Activated T-cell treated with anti-CD3 and anti-CD28 coated beads, Interleukin-2, amount 50 U/mL, for 4 hours (primary cell): Measurements from ENCODE around the gene ITGB5. TPM values are rescaled to one million over a fixed set of nuclear protein-coding genes. Genes with fewer than 3 reads are reported as not detected.
A peak's percentile ranks its signal among the peaks of the same experiment; 100 is the strongest.

Source experiments
- ATAC-seq, 2 donors: fragments of 200-7000 bp; cut with Tn5 transposase; one replicate each; pipeline ENCODE4 v1.10.0; 2021
- DNase-seq: peaks from one replicate; pipeline ENCODE4 v3.0.0-alpha.2; 2020
- H3K27me3 Mint-ChIP-seq: one replicate; pipeline ENCODE4 v1.8.0; 2021; ENCODE audit warnings: low read depth, mixed read lengths
- H3K36me3 Mint-ChIP-seq: one replicate; pipeline ENCODE4 v1.8.0; 2022; ENCODE audit warnings: mixed read lengths; ENCODE audit not compliant: insufficient read depth
- H3K4me1 Mint-ChIP-seq: one replicate; pipeline ENCODE4 v1.8.0; 2021; ENCODE audit warnings: low read depth, mixed read lengths
- H3K4me3 Mint-ChIP-seq: one replicate; pipeline ENCODE4 v1.8.0; 2021; ENCODE audit warnings: mild to moderate bottlenecking, moderate library complexity, mixed read lengths
- H3K9me3 Mint-ChIP-seq: one replicate; pipeline ENCODE4 v1.8.0; 2021; ENCODE audit warnings: mixed read lengths
- total RNA-seq, 3 donors: library from RNA; stranded (reverse); gene quantifications; one replicate each; pipeline ENCODE4 v1.2.1, GENCODE V29; 2021

ITGB5 gene
- total RNA-seq, 3 donors from 2014 or later: 0.71 to 0.87 (median 0.71) TPM

DNA sequence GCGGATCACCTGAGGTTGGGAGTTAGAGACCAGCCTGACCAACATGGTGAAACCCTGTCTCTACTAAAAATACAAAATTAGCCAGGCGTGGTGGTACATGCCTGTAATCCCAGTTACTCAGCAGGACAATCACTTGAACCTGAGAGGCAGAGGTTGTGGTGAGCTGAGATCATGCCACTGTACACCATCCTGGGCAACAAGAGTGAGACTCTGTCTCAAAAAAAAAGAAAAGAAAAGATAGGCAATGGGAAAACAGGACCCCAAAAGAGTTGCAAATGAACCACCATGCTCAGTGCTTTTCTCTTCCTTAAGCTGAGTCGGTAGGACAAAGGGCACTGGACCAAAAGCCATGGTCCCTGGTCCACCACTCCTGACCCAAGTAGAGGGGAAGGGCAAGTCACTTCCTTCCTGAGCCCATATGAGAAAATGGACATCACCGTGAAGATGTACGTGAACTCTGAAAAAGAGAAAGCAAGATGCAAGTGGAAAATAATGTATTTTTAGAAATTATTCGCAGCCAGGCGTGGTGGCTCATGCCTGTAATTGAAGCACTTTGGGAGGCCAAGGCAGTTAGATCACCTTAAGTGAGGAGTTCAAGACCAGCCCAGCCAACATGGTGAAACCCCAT lies 2.6 kb downstream of the ITGB5 start:
- Mint-ChIP-seq H3K9me3 (no peaks in the 10 kb centered on the region), H3K36me3 (no peaks in the 10 kb centered on the region), H3K4me1 (no peaks in the 10 kb centered on the region), H3K27me3 (peaks cover 46% of the 10 kb centered on the region), H3K4me3 (no peak overlapping the region)
- DNase-seq: no peak
- no peak for ATAC-seq

DNA sequence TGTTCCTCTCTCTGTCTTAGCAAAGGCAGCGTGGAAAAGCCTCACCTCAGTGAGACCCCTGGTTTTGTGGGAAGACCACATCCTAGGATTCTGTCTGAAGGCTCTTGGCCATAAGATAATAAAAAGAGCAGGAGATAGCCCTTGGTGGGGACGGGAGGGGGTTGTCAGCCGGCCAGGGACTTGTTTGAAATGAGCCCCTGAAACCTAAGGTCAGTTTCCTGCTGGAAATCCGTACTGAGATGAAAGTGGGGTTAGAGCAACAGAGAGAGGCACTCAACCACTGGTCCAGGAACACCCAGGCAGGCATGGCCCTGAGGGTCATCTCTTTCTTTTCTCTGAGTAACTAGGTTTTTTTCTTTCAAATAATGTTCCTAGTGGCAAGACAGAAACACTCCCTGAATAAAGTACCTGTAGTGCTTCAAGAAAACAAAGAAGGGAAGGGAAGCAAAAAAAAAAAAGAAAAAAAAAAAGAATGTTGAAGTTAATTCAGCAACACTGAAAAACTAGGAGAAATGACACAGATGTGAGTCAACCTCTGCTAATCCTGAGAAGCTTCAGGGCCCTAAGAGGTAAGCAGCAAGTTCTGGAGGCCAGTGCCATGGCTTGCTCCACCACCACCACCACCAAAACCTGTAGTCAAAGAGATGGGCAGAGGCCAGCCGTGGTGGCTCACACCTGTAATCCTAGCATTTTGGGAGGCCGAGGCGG lies 3.2 kb downstream of the ITGB5 start:
- Mint-ChIP-seq H3K36me3 (no peaks in the 10 kb centered on the region), H3K4me1 (peaks cover 4% of the 10 kb centered on the region), H3K9me3 (no peaks in the 10 kb centered on the region), H3K4me3 (no peak overlapping the region), H3K27me3 (peaks cover 41% of the 10 kb centered on the region)
- ATAC-seq: no peak
- DNase-seq: no peak

DNA sequence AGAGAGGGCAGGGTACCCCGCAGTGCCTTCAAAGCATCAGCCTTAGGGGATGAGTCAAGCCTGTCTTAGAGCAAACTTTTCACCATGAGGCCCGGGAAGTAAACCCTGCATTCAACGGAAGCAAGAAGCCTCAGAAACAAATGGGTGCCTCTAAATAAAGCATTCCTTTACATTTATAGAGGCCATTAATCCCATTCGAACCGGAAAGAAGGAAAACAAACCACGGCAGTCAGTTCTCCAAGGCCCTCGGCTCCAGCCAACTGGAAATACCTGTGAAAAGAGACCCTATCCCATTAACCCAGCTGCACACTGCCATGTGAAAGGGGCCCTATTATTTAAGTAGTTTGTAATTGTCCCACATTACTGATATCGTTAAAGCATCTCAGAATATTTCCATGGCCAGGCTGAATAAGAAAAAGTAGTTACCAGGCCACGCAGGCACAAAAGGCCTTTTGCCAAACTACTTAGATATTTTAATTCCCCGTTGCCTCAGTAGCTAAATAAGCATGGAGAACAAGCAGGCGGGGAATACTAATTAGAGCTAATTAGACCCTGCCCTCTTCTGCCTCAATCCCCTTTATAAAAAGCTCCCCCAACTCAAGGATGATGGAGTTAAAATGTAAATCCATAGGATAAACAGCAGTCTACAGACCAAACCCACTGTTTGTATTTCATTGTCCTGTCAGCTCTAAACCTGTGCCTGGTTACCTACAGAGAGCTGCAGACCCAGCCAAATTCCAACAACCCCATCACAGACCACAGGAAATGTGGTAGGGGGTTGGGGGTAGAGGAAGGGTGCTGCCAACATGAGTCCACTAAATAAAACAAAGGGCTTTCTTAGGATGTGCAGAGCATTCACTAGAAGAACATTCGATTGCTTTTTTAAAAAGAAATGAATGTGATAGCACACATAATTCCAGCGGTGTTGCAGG lies 4.1 kb downstream of the ITGB5 start:
- DNase-seq (no peak), ATAC-seq (no peak)
- Mint-ChIP-seq H3K4me1 (peaks cover 11% of the 10 kb centered on the region), H3K27me3 (peaks cover 36% of the 10 kb centered on the region), H3K36me3 (no peaks in the 10 kb centered on the region), H3K4me3 (no peak overlapping the region), H3K9me3 (no peaks in the 10 kb centered on the region)

GRCh38 chr3:124881976-124882697 lies 5.0 kb downstream of the ITGB5 start:
- no peak for DNase-seq
- Mint-ChIP-seq H3K4me1 (peaks cover 11% of the 10 kb centered on the region), H3K9me3 (no peaks in the 10 kb centered on the region), H3K4me3 (no peak overlapping the region), H3K36me3 (no peaks in the 10 kb centered on the region), H3K27me3 (peaks cover 31% of the 10 kb centered on the region)
- no peak for ATAC-seq

- ATAC-seq (no peak), DNase-seq (no peak)
- H3K36me3 Mint-ChIP-seq: no peaks in the 10 kb centered on the region
- peaks cover 11% of the 10 kb centered on the region for H3K4me1 Mint-ChIP-seq
- no peak overlapping the region for H3K4me3 Mint-ChIP-seq
- H3K9me3 Mint-ChIP-seq: no peaks in the 10 kb centered on the region
- H3K27me3 Mint-ChIP-seq: peaks cover 18% of the 10 kb centered on the region
These were observed 7.9 kb downstream of the ITGB5 start for GRCh38 chr3:124879337-124879680.

DNA sequence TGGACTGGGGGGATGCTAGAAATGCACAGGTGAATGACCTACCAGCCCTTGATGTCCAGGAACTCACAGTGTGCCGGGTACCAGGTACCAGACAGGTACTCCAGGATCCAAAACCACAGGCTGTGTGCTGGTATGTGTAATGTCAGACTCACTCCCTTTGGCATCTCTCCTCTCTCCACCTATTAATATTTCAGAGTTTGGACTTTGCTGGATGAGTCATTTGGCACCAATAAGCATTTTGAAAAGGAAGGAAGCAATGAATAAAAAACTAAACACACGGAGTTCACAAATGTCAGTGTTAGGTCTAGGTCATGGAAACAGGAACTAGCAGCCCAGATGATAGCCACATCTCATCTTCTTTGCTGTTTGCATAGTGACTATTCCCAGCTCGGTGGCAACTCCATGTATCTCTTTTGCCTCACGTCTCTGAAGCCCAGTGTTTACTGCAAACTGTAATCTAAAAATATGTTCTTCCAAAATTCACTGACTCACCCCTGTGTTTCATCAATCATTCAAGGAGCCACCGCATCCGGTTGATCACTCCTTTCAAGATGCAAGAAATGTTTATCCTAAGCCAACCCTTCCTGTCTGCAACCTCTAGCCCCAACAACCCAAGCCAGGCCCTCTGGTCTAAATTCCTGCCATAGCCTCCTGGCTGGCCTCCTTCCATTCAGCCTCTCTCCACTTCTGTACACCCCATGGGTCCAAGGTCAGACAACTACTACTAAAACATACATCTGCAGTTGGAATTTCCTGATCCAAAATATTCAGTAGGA lies 8.4 kb downstream of the ITGB5 start:
- H3K4me3 Mint-ChIP-seq: no peak overlapping the region
- no peak for DNase-seq
- peak in 1 of 2 donors; percentile 62 for ATAC-seq
- peaks cover 11% of the 10 kb centered on the region for H3K4me1 Mint-ChIP-seq
- no peaks in the 10 kb centered on the region for H3K36me3 Mint-ChIP-seq
- H3K9me3 Mint-ChIP-seq: no peaks in the 10 kb centered on the region
- H3K27me3 Mint-ChIP-seq: peaks cover 17% of the 10 kb centered on the region

GRCh38 chr3:124877674-124878073 lies 9.5 kb downstream of the ITGB5 start:
- H3K27me3 Mint-ChIP-seq: peaks cover 11% of the 10 kb centered on the region
- DNase-seq: no peak

DNA sequence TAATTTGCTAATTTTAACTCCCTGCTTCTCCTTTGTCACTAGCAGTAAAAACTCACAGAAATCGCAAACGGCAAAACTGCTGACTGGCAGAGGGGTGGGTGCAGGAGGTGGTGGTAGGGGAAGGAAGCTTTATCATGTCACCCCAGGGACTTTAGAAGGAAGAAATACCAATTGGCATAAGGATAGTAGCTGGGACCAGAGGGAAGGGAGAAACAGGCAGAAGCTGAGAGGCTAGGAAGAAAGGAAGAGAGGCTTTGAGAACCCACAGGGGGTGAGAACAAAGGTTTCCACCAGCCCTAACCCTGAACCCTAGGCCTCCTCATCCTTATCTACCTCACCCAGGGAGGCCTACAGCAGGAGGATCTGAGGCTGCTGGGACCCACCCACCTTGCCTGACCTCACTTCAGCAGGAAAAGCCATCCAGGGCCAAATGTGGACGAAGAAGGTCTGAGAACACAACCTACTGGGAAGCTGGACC lies 10.7 kb downstream of the ITGB5 start:
- ATAC-seq (no peak), DNase-seq (no peak)
- Mint-ChIP-seq H3K4me1 (peaks cover 11% of the 10 kb centered on the region), H3K27me3 (peaks cover 5% of the 10 kb centered on the region), H3K4me3 (no peak overlapping the region), H3K9me3 (no peaks in the 10 kb centered on the region), H3K36me3 (no peaks in the 10 kb centered on the region)

More at GRCh38 chr3:124877674-124878073, 9.5 kb downstream of the ITGB5 start:
- no peaks in the 10 kb centered on the region for H3K36me3 Mint-ChIP-seq
- ATAC-seq: no peak
- H3K9me3 Mint-ChIP-seq: no peaks in the 10 kb centered on the region
- H3K4me1 Mint-ChIP-seq: peaks cover 11% of the 10 kb centered on the region
- H3K4me3 Mint-ChIP-seq: no peak overlapping the region

- Mint-ChIP-seq H3K4me3 (no peak overlapping the region), H3K9me3 (no peaks in the 10 kb centered on the region), H3K36me3 (no peaks in the 10 kb centered on the region), H3K27me3 (peaks cover 7% of the 10 kb centered on the region), H3K4me1 (no peaks in the 10 kb centered on the region)
- ATAC-seq: no peak
- DNase-seq: no peak
These were observed 13.9 kb downstream of the ITGB5 start for GRCh38 chr3:124873226-124873625.

DNA sequence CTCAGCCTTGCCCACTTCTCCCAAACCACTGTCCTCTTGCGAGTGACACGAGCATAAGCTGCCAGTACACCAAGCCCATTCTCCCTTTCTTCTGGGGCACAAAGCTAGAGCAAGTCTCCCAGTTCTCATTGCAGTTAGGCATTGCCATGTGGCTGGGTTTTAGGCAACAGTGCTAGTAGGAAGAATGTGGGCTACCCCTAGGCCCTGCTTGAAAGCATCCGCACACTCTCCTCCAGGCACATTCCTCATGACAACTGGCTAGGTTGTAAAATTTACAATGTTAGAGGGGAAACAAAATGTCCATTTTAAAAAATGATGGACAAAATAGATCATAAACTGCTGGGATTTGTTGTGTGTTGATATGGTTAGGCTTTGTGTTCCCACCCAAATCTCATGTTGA lies 19.7 kb downstream of the ITGB5 start:
- ATAC-seq: no peak
- no peaks in the 10 kb centered on the region for H3K4me1 Mint-ChIP-seq

DNA sequence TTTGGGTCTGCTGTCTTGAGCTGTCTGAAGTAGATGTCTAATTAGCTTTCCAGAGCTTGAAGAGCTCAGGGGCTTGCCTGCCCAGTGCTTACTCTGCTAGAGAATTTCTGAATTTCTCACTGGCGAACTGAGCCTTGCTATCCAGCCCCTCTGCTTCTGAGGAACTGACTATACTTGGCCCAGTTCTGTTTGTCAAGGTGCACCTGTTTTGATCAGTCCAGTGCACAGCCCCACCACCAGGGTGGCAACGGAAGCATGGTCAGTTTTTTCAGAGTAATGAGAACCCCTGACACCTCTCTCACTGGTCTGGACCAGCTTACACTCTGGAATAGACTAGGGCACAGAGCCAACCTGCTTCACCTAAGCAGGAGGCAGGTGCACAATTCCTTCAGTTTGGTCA lies 25.2 kb downstream of the ITGB5 start:
- Mint-ChIP-seq H3K4me3 (no peak overlapping the region), H3K36me3 (no peaks in the 10 kb centered on the region), H3K4me1 (no peaks in the 10 kb centered on the region), H3K9me3 (no peaks in the 10 kb centered on the region), H3K27me3 (peaks cover 5% of the 10 kb centered on the region)
- ATAC-seq (no peak), DNase-seq (no peak)

More for the DNA sequence above, 19.7 kb downstream of the ITGB5 start:
- Mint-ChIP-seq H3K27me3 (peaks cover 19% of the 10 kb centered on the region), H3K9me3 (no peaks in the 10 kb centered on the region), H3K36me3 (no peaks in the 10 kb centered on the region), H3K4me3 (no peak overlapping the region)
- no peak for DNase-seq

DNA sequence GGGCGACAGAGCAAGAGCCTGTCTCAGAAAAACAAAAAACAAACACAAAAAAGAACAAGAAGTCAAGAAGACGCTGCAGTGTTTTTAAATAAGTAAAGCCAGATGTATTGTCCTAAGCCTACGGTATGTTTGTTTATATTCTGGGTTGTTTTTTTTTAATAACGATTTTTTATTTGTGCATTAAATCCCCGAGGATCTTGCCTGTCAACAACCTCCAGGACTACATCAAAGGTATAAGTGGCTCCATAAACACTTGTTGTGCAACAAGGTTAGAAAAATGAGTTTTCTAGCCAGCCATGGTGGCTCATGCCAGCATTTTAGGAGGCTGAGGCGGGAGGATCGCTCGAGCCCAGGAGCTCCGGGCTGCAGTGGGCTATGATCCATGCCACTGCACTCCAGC lies 26.1 kb downstream of the ITGB5 start:
- DNase-seq: no peak
- H3K36me3 Mint-ChIP-seq: no peaks in the 10 kb centered on the region
- peaks cover under 1% of the 10 kb centered on the region for H3K27me3 Mint-ChIP-seq
- H3K9me3 Mint-ChIP-seq: no peaks in the 10 kb centered on the region
- no peaks in the 10 kb centered on the region for H3K4me1 Mint-ChIP-seq
- no peak for ATAC-seq
- no peak overlapping the region for H3K4me3 Mint-ChIP-seq

- H3K4me3 Mint-ChIP-seq: no peak overlapping the region
- DNase-seq: no peak
- ATAC-seq: no peak
- no peaks in the 10 kb centered on the region for H3K4me1 Mint-ChIP-seq
- H3K9me3 Mint-ChIP-seq: no peaks in the 10 kb centered on the region
- peaks cover 5% of the 10 kb centered on the region for H3K27me3 Mint-ChIP-seq
- H3K36me3 Mint-ChIP-seq: no peaks in the 10 kb centered on the region
These were observed 26.6 kb downstream of the ITGB5 start for GRCh38 chr3:124860599-124860998.
